Endothelial cell (in vitro differentiated cells): ENCODE results near the gene PTPRN2. TPM values are rescaled to one million over a fixed set of nuclear protein-coding genes. Genes with fewer than 3 reads are reported as not detected.

Source experiments
- DNase-seq: peaks from one replicate; pipeline ENCODE4 v3.0.0; 2021; ENCODE audit warnings: low spot score
- H3K27ac Mint-ChIP-seq: one replicate; pipeline ENCODE4 v1.8.0; 2021; ENCODE audit warnings: mixed read lengths, inconsistent platforms; ENCODE audit not compliant: unreplicated experiment
- H3K27me3 Mint-ChIP-seq: one replicate; pipeline ENCODE4 v1.8.0; 2021; ENCODE audit warnings: mild to moderate bottlenecking, moderate library complexity, mixed read lengths, inconsistent platforms; ENCODE audit not compliant: unreplicated experiment
- H3K36me3 Mint-ChIP-seq: one replicate; pipeline ENCODE4 v1.8.0; 2021; ENCODE audit warnings: mild to moderate bottlenecking, low read depth, mixed read lengths, inconsistent platforms; ENCODE audit not compliant: unreplicated experiment
- H3K4me1 Mint-ChIP-seq: one replicate; pipeline ENCODE4 v1.8.0; 2021; ENCODE audit warnings: mild to moderate bottlenecking, mixed read lengths, inconsistent platforms; ENCODE audit not compliant: unreplicated experiment
- H3K4me3 Mint-ChIP-seq: one replicate; pipeline ENCODE4 v1.8.0; 2021; ENCODE audit warnings: mild to moderate bottlenecking, mixed read lengths, inconsistent platforms; ENCODE audit not compliant: unreplicated experiment
- H3K9me3 Mint-ChIP-seq: one replicate; pipeline ENCODE4 v1.8.0; 2021; ENCODE audit warnings: mixed read lengths, inconsistent platforms; ENCODE audit not compliant: unreplicated experiment
- total RNA-seq: library from RNA; stranded (reverse); fragmentation: NEBNext Ultra II Directional; extraction: Animal tissue kit (Norgen Biotek cat#: 25700); gene quantifications from one replicate; pipeline ENCODE4 v1.2.1, GENCODE V29; 2021; ENCODE audit not compliant: unreplicated experiment
- TF ChIP-seq, protein P1 (sequence below): fragments of 200-600 bp; sonication (generic); IDR thresholded peaks from one replicate; pipeline ENCODE4 v1.5.0; 2021; ENCODE audit warnings: antibody characterized with exemption; ENCODE audit not compliant: unreplicated experiment

PTPRN2 gene
- total RNA-seq, 1 donor from 2014 or later: 0.18 TPM

DNA sequence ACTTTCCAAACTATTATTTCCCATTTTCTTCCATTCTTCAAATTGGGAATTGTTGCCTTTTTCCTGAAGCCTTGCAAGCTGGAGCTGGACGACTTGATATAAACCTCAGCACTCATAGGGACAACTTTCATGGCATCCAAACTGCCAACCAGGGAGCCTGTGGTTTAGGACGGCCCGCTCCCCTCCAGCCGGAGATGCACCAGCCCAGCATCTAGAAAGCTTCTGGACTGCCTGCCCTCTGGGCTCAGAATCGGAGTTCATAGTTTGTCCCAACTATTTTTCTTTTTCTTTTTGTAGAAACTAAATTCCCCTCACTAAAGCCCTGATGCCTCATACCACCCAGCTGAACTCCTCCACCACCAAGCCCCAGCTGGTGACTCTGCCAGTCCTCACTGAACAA lies 1050.6 kb downstream of the PTPRN2 start:
- TF ChIP-seq, protein P1, sequence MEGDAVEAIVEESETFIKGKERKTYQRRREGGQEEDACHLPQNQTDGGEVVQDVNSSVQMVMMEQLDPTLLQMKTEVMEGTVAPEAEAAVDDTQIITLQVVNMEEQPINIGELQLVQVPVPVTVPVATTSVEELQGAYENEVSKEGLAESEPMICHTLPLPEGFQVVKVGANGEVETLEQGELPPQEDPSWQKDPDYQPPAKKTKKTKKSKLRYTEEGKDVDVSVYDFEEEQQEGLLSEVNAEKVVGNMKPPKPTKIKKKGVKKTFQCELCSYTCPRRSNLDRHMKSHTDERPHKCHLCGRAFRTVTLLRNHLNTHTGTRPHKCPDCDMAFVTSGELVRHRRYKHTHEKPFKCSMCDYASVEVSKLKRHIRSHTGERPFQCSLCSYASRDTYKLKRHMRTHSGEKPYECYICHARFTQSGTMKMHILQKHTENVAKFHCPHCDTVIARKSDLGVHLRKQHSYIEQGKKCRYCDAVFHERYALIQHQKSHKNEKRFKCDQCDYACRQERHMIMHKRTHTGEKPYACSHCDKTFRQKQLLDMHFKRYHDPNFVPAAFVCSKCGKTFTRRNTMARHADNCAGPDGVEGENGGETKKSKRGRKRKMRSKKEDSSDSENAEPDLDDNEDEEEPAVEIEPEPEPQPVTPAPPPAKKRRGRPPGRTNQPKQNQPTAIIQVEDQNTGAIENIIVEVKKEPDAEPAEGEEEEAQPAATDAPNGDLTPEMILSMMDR: no peak
- H3K36me3 Mint-ChIP-seq: peaks cover 5% of the 10 kb centered on the region
- no peak overlapping the region for H3K27ac Mint-ChIP-seq
- no peaks in the 10 kb centered on the region for H3K4me1 Mint-ChIP-seq
- H3K9me3 Mint-ChIP-seq: peaks cover 39% of the 10 kb centered on the region
- no peak overlapping the region for H3K4me3 Mint-ChIP-seq
- DNase-seq: no peak
- peaks cover 6% of the 10 kb centered on the region for H3K27me3 Mint-ChIP-seq

DNA sequence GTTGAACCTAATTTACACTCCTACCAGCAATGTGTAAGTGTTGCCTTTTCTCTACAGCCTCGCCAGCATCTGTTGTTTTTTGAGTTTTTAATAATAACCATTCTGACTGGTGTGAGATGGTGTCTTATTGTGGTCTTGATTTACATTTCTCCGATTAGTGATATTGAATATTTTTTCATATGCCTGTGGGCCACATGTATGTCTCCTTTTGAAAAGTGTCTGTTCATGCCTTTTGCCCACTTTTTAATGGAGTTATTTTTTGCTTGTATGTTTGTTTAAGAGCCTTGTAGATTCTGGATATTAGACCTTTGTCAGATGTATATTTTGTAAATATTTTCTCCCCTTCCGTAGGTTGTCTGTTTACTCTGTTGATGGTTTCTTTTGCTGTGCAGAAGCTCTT lies 1055.6 kb downstream of the PTPRN2 start:
- Mint-ChIP-seq H3K27ac (no peak overlapping the region), H3K9me3 (peaks cover 26% of the 10 kb centered on the region), H3K4me3 (no peak overlapping the region), H3K27me3 (peaks cover 3% of the 10 kb centered on the region), H3K4me1 (no peaks in the 10 kb centered on the region), H3K36me3 (peaks cover 9% of the 10 kb centered on the region)
- TF ChIP-seq, protein P1: no peak
- DNase-seq: no peak

DNA sequence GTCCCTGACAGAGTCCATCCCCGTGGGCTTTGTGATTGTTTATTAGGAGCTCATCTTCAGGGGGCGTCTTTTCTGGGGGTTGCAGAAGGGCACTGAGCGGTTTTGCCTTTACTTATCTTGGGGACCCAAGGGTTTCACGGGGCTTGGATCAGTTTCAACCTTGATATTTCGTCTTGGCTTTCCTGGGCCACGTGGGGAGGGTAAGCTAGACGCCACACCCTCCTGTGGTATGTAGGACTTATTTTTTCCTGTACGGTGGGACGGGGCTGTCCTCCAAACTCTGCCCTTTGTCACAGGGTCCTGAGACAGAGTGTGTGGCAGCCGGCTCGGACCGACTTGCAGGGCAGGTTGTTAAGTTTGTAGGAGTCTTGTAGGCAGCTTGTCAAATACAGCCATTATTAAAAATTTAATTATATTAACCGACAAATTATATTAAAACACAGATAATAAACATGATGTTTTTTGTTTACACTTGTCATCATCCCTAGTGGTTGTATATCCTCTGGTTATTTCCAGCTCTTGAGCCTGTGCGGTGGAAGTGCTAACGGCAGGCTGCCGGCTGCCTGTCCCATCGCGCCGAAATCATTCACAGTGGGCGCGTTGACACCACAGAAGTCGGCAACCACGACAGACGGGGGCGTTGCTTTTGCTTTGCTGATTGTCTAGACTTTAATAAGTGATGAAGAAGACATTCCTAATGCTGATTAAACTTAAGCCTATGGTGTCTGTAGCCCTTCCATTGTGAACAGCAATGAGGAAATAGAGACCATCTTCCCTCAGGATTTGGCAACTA lies 1057.7 kb downstream of the PTPRN2 start:
- H3K9me3 Mint-ChIP-seq: peaks cover 42% of the 10 kb centered on the region
- TF ChIP-seq, protein P1: no peak
- no peak overlapping the region for H3K27ac Mint-ChIP-seq
- H3K4me1 Mint-ChIP-seq: no peaks in the 10 kb centered on the region
- DNase-seq: no peak
- peaks cover 7% of the 10 kb centered on the region for H3K27me3 Mint-ChIP-seq
- no peak overlapping the region for H3K4me3 Mint-ChIP-seq
- H3K36me3 Mint-ChIP-seq: peaks cover 24% of the 10 kb centered on the region

DNA sequence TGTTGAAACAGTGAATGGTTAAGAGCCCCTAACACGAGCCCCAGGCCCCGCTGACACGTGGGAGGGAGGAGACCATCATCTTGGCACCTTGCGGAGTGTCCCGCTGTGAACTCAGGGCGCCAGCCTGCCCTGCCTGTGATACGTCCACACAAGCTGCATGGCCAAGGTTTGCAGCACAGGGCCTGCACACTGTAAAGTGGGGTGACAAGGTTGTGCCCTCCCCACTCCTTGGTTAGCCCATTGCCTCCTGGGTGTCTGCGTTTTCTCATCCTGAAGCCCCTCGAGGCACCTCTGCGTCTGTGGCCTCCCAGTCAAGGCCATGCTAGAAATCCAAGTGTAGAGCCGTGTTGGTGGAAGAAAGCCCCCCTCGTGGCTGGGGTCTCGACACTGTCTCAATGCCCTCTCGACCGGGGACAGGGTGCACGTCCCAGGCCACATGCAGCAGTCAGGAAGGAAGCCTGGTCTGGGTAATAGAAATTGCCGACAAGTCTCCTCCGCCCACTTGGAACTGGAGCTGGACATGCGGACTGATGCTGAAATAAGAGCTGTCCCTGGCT lies 1058.8 kb downstream of the PTPRN2 start:
- Mint-ChIP-seq H3K27me3 (peaks cover 9% of the 10 kb centered on the region), H3K36me3 (peaks cover 28% of the 10 kb centered on the region), H3K4me1 (no peaks in the 10 kb centered on the region), H3K27ac (no peak overlapping the region), H3K9me3 (peaks cover 47% of the 10 kb centered on the region), H3K4me3 (no peak overlapping the region)
- DNase-seq: no peak
- TF ChIP-seq, protein P1: no peak

DNA sequence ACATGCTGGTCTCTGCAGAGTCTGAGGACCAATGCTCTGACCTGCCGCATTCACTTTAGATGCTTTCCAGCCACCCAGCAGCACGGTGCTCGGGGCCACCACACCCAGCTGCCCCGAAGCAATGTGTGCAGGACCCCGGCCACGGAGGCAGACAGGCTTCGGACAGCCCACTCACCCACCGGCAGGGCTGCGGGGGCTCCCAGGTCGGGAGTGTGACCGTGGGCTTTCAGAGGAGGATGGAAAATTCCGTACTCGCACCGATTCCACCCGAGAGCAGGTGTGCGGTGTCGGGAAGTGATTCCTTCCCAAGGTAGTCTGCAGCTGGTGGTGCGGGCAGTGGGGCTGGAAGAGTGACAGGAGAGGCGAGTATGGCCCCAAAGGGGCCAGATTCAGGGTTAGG lies 1059.9 kb downstream of the PTPRN2 start:
- Mint-ChIP-seq H3K27me3 (peaks cover 10% of the 10 kb centered on the region), H3K4me3 (no peak overlapping the region), H3K36me3 (peaks cover 30% of the 10 kb centered on the region), H3K9me3 (peaks cover 42% of the 10 kb centered on the region), H3K4me1 (no peaks in the 10 kb centered on the region), H3K27ac (no peak overlapping the region)
- no peak for DNase-seq
- TF ChIP-seq, protein P1: no peak
